SK-N-MC (cell line): ENCODE measurements around the gene ABI3BP.

Experiments
- EZH2 ChIP-seq: fragments of 200-600 bp; sonication (generic); IDR thresholded peaks from one replicate; pipeline ENCODE4 v1.6.1; 2017; ENCODE audit warnings: antibody characterized with exemption
- FOXP2 ChIP-seq: optimal IDR thresholded peaks from 2 replicates; pipeline ENCODE3; 2011; ENCODE audit warnings: mild to moderate bottlenecking, moderate library complexity; ENCODE audit not compliant: insufficient read depth; ENCODE audit errors: extremely low read length, control extremely low read depth
- POLR2AphosphoS5 ChIP-seq: IDR thresholded peaks from 2 replicates; pipeline ENCODE4 v1.6.1; 2012; ENCODE audit warnings: mild to moderate bottlenecking, low read depth, low read length, borderline replicate concordance

DNA sequence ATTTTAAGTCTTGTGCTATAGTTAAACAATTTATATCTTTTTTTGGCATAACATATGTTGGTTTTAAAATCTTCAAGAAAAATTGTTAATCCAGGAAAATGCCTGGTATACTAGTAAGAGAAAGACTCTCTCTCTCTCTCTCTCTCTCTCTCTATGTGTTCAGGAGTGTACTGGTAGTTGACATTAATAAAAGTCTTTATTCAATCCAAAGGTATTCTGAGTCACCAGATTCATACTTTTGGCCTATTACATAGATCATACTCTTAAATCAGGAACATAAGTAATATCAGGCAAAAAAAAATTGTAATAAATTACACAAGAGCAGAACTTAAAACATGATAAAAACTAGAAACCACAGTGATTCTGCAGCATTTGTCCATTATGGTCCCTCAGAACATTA lies 213.7 kb downstream of the ABI3BP start:
- no peak for TF ChIP-seq EZH2
- TF ChIP-seq POLR2AphosphoS5, result no peak
- no peak for TF ChIP-seq FOXP2
